ENCODE data around the gene NLE1.

The NLE1 gene

DNA sequence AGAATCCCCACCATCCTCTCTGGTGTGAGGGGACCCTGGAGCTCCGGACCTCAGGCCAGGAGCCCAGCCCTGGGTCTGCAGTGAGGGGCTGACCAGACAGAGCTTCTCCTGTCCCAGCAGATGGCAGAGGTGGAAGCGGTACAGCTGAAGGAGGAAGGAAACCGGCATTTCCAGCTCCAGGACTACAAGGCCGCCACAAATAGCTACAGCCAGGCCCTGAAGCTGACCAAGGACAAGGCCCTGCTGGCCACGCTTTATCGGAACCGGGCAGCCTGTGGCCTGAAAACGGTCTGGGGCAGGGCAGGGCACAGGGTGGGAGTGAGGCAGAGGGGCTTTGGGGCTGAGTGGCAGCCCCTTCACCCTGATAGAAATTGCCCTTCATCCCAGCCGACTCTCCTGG, 6.0 kb upstream of the NLE1 start:
- no peak overlapping the region for H2AFZ ChIP-seq (ENCODE audit: low read length, unreplicated experiment)
- H3K27ac ChIP-seq (ENCODE audit: low read depth, low read length), result no peak overlapping the region
- H3K27me3 ChIP-seq (ENCODE audit: insufficient read depth, low read length), result peaks cover 9% of the 10 kb centered on the region; the same call in 1 of the 2 replicates
- no peaks in the 10 kb centered on the region for H3K36me3 ChIP-seq (ENCODE audit: insufficient read depth, low read length)
- H3K4me3 ChIP-seq (ENCODE audit: low read depth, low read length), result no peak overlapping the region
- H3K79me2 ChIP-seq (ENCODE audit: control insufficient read depth, insufficient read depth, low read length, unreplicated experiment), result no peaks in the 10 kb centered on the region
- H3K4me1 ChIP-seq (ENCODE audit: control insufficient read depth, insufficient read depth, low read length, unreplicated experiment), result no peaks in the 10 kb centered on the region

DNA sequence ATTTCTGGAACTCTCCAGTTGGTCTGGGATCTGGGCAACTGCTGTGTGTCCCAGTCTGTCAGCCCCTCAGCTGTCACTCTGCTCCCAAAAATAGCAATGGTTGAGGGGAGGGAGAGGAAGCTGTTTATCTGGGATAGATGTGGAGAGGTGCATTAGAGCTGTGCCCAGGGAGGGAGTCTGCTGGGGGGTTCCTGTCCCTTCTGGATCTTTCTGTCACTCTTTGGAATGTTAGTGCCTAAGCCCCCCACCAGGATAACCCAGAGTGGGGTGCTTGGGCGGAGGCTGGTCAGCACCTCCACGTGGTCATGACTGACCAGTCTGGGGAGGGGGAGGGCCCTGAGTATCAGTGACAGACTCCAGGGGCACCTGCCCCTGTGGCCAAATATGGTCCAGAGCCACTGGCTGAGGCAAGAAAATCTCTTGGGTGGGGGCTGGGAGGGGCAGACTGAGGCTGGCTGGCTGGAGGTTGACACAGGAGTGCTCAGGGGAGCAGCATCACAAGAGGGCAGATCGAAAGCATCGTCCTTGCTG, 5.3 kb upstream of the NLE1 start, which contains the start of gene UNC45B:
TSS of gene UNC45B (plus strand) at position 443 of the 531 bp plus-strand sequence. CDS start 447 bp downstream, outside the sequence.
- no peak within 1 kb of the TSS for H2AFZ ChIP-seq (ENCODE audit: low read length, unreplicated experiment)
- H3K4me1 ChIP-seq (ENCODE audit: control insufficient read depth, insufficient read depth, low read length, unreplicated experiment), result no peaks in the 10 kb centered on the region
- no peak within 1 kb of the TSS for H3K4me3 ChIP-seq (ENCODE audit: low read depth, low read length)
- peaks cover 9% of the 10 kb centered on the region; the same call in 1 of the 2 replicates for H3K27me3 ChIP-seq (ENCODE audit: insufficient read depth, low read length)
- H3K27ac ChIP-seq (ENCODE audit: low read depth, low read length), result no peak within 1 kb of the TSS
- no peaks in the 10 kb centered on the region for H3K79me2 ChIP-seq (ENCODE audit: control insufficient read depth, insufficient read depth, low read length, unreplicated experiment)
- H3K36me3 ChIP-seq (ENCODE audit: insufficient read depth, low read length), result no peaks in the 10 kb centered on the region

DNA sequence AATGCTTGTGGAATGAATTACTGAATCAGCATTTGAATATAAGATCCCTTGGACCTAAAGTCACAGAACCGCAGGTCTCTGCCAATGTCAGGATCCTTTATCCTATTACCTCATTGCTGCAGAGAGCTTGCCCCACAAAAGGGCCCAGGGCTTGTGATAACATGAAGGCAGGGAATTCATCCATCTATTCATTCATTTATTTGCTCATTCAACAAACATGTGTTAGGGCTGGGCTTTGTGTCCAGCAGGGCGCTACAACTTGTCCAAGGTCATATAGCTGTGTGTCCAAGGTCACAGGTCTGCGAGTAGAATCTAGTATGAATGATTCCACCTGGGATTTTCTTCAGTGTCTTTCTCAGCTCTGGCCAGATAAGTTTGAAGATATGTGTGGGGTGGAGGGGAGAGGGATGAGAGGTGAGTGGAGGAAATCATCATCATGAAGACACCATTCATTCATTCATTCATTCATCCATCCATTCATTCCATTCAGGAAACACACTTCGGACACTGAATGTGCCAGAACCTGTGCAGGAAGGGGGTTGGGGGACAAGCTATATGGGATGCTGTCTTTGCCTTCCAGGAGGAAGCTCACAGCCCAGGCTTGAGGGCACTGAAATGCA, 4.2 kb upstream of the NLE1 start:
- Histone ChIP-seq H3K4me1 (ENCODE audit: control insufficient read depth, insufficient read depth, low read length, unreplicated experiment) (no peaks in the 10 kb centered on the region), H3K27ac (ENCODE audit: low read depth, low read length) (no peak overlapping the region), H3K36me3 (ENCODE audit: insufficient read depth, low read length) (no peaks in the 10 kb centered on the region), H3K79me2 (ENCODE audit: control insufficient read depth, insufficient read depth, low read length, unreplicated experiment) (peaks cover 5% of the 10 kb centered on the region), H2AFZ (ENCODE audit: low read length, unreplicated experiment) (no peak overlapping the region), H3K4me3 (ENCODE audit: low read depth, low read length) (no peak overlapping the region), H3K27me3 (ENCODE audit: insufficient read depth, low read length) (peaks cover 9% of the 10 kb centered on the region; the same call in 1 of the 2 replicates)

DNA sequence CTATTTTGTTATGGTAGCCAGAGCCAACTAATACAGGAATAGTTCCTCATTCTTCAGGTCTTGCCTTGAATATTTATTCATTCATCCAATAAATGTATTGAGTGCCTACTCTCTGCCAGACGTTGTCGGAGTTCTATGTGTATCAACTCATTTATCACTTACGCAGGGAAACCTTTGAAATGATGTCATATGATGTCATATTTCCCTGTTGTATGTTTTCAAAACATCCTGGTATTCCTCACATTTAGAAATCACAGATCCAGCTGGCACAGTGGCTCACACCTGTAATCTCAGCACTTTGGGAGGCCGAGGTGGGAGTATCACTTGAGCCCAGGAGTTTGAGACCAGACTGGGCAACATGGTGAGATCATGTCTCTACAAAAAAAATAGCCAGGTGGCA, 2.7 kb upstream of the NLE1 start:
- peaks cover 13% of the 10 kb centered on the region for H3K79me2 ChIP-seq (ENCODE audit: control insufficient read depth, insufficient read depth, low read length, unreplicated experiment)
- H3K27ac ChIP-seq (ENCODE audit: low read depth, low read length), result no peak overlapping the region
- H3K27me3 ChIP-seq (ENCODE audit: insufficient read depth, low read length), result peaks cover 9% of the 10 kb centered on the region; the same call in 1 of the 2 replicates
- no peak overlapping the region for H3K4me3 ChIP-seq (ENCODE audit: low read depth, low read length)
- H3K36me3 ChIP-seq (ENCODE audit: insufficient read depth, low read length), result no peaks in the 10 kb centered on the region
- H2AFZ ChIP-seq (ENCODE audit: low read length, unreplicated experiment), result no peak overlapping the region
- H3K4me1 ChIP-seq (ENCODE audit: control insufficient read depth, insufficient read depth, low read length, unreplicated experiment), result no peaks in the 10 kb centered on the region

DNA sequence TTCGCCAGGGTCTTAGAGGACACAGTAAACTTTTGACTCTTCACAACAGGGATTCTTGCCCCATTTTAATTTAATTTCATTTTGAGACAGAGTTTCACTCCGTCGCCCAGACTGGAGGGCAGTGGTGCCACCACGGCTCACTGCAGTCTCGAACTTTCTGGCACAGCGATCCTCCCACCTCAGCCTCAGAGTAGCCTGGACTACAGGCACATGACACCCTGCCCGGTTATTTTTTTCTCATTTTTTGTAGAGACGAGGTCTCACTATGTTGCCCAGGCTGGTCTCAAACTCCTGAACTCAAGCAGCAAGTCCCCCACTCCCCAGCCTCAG, 329 bp upstream of the NLE1 start:
- Histone ChIP-seq H2AFZ (ENCODE audit: low read length, unreplicated experiment) (no peak overlapping the region), H3K4me3 (ENCODE audit: low read depth, low read length) (peak overlapping the region; percentile 88; the same call in 1 of the 2 replicates)

DNA sequence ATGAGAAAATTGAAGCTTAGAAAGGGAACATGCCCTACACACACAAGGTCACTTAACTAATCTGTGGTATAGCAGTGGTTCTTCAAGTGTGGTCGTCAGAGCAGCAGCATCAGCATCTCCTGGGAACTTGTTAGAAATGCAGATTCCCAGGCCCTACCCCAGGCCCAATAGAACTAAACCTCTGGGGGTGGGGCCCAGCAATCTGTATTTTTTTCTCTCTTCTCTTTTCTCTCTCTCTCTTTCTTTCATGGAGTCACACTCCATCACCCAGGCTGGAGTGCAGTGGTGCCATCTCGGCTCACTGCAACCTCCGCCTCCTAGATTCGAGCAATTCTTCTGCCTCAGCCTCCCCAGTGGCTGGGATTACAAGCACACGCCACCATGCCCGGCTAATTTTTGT, 3.9 kb downstream of the NLE1 start:
- peaks cover 12% of the 10 kb centered on the region; the same call in 1 of the 2 replicates for H3K36me3 ChIP-seq (ENCODE audit: insufficient read depth, low read length)
- H3K79me2 ChIP-seq (ENCODE audit: control insufficient read depth, insufficient read depth, low read length, unreplicated experiment), result peaks cover 21% of the 10 kb centered on the region
- no peak overlapping the region for H3K4me3 ChIP-seq (ENCODE audit: low read depth, low read length)
- H3K27me3 ChIP-seq (ENCODE audit: insufficient read depth, low read length), result no peaks in the 10 kb centered on the region
- H3K4me1 ChIP-seq (ENCODE audit: control insufficient read depth, insufficient read depth, low read length, unreplicated experiment), result no peaks in the 10 kb centered on the region
- no peak overlapping the region for H3K27ac ChIP-seq (ENCODE audit: low read depth, low read length)
- no peak overlapping the region for H2AFZ ChIP-seq (ENCODE audit: low read length, unreplicated experiment)

More for the DNA sequence above, 329 bp upstream of the NLE1 start:
- H3K79me2 ChIP-seq (ENCODE audit: control insufficient read depth, insufficient read depth, low read length, unreplicated experiment), result peaks cover 21% of the 10 kb centered on the region
- H3K36me3 ChIP-seq (ENCODE audit: insufficient read depth, low read length), result no peaks in the 10 kb centered on the region
- no peak overlapping the region for H3K27ac ChIP-seq (ENCODE audit: low read depth, low read length)
- no peaks in the 10 kb centered on the region for H3K4me1 ChIP-seq (ENCODE audit: control insufficient read depth, insufficient read depth, low read length, unreplicated experiment)
- H3K27me3 ChIP-seq (ENCODE audit: insufficient read depth, low read length), result peaks cover 9% of the 10 kb centered on the region; the same call in 1 of the 2 replicates

DNA sequence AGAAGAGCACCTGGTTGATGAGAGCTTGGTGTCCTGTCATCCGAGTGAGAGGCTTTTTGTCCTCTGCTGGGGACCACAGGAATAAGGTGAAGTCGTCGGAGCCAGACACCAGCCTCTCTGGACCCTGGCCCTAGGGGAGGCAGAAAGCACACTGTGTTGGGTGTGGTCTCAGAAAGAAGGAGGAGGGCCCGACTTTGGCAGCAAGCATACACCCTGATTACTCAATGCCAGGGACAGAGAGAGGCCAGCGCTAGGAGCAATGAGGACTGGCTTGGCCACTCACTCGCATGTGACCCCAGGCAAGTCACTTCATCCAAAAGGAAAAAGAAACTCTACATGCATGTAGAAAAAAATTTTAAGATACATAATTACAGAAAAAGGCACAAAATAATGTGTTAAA, 6.8 kb downstream of the NLE1 start:
- Histone ChIP-seq H2AFZ (ENCODE audit: low read length, unreplicated experiment) (no peak overlapping the region), H3K4me1 (ENCODE audit: control insufficient read depth, insufficient read depth, low read length, unreplicated experiment) (no peaks in the 10 kb centered on the region), H3K27me3 (ENCODE audit: insufficient read depth, low read length) (no peaks in the 10 kb centered on the region), H3K36me3 (ENCODE audit: insufficient read depth, low read length) (peaks cover 17% of the 10 kb centered on the region; the same call in 1 of the 2 replicates), H3K79me2 (ENCODE audit: control insufficient read depth, insufficient read depth, low read length, unreplicated experiment) (peaks cover 9% of the 10 kb centered on the region), H3K4me3 (ENCODE audit: low read depth, low read length) (no peak overlapping the region), H3K27ac (ENCODE audit: low read depth, low read length) (no peak overlapping the region)

DNA sequence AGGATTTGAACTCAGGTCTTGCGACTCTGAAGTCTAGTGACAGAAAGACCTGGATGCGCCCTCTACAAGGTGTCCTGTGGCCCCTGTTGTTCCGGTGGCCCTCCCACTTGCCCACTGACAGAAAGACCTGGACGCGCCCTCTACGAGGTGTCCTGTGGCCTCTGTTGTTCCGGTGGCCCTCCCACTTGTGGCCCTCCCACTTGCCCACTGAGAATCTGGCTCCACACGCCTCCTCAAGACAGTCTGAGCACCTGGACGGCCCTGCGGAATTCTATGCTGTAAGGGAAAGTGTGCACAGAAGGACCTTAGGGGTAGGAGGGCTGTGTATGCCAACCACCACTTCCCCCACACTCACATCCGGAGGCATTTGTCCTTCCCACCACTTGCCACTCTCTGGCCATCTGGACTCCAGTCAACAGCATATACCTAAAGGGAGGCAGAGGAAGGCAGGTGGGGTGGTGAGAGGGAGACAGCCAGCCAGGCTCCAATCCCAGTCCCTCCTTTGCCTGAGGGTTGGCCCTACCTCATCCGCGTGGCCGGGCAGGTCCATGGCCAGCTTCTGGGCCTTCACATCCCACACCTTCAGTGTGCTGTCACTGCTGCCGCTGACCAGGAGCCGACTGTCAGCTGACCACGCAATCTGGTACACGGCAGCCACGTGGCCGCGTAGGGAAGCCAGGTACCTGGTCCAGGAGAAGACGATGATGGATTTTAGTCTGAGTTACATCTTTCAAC, 9.1 kb downstream of the NLE1 start:
- Histone ChIP-seq H3K36me3 (ENCODE audit: insufficient read depth, low read length) (peaks cover 17% of the 10 kb centered on the region; the same call in 1 of the 2 replicates), H3K27me3 (ENCODE audit: insufficient read depth, low read length) (no peaks in the 10 kb centered on the region), H3K27ac (ENCODE audit: low read depth, low read length) (no peak overlapping the region), H2AFZ (ENCODE audit: low read length, unreplicated experiment) (no peak overlapping the region), H3K4me3 (ENCODE audit: low read depth, low read length) (no peak overlapping the region), H3K79me2 (ENCODE audit: control insufficient read depth, insufficient read depth, low read length, unreplicated experiment) (no peaks in the 10 kb centered on the region), H3K4me1 (ENCODE audit: control insufficient read depth, insufficient read depth, low read length, unreplicated experiment) (peaks cover 14% of the 10 kb centered on the region)

DNA sequence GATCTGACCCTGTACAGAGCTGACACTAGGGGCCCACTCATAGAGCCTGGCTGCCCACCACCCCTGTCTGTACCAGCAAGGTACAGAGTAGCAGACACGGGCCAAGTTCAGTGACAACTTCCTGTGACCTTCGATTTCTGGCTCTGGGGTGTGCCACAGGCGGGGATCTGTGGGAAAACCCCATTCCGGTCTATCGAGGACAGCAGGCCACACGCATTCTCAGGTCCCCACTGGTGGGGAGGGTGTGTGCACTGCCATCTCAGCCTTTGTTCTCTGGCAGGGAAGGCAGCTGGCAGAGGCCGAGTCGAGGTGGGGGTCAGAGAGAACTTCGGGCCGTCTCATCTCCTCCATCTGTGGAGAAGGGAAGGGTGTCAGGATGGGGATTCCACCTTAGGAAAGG, 10.0 kb downstream of the NLE1 start:
- H3K27me3 ChIP-seq (ENCODE audit: insufficient read depth, low read length), result no peaks in the 10 kb centered on the region
- no peak overlapping the region for H3K27ac ChIP-seq (ENCODE audit: low read depth, low read length)
- H3K4me1 ChIP-seq (ENCODE audit: control insufficient read depth, insufficient read depth, low read length, unreplicated experiment), result peaks cover 14% of the 10 kb centered on the region
- no peak overlapping the region for H3K4me3 ChIP-seq (ENCODE audit: low read depth, low read length)
- H3K36me3 ChIP-seq (ENCODE audit: insufficient read depth, low read length), result peaks cover 15% of the 10 kb centered on the region; the same call in 1 of the 2 replicates
- no peak overlapping the region for H2AFZ ChIP-seq (ENCODE audit: low read length, unreplicated experiment)
- H3K79me2 ChIP-seq (ENCODE audit: control insufficient read depth, insufficient read depth, low read length, unreplicated experiment), result no peaks in the 10 kb centered on the region

DNA sequence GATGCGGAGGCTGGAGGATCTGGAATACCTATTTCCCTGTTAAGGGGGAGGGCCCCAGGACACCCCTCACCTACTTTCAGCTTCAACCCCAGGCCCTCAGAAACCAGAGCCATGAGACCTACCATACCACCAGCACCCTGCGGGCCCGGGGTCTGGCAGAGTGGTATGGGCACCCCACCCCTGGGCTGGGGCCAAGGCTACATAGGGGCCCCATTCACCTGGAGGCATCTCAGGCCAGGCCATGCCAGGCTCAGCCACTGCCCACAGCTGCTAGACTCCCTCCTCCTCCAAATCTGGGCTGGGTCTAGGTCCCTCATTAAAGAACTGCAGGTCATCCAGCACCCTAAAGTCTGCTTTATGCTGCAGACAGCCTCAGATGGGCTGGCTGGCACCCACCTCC, 11.7 kb downstream of the NLE1 start:
- peaks cover 14% of the 10 kb centered on the region for H3K4me1 ChIP-seq (ENCODE audit: control insufficient read depth, insufficient read depth, low read length, unreplicated experiment)
- H3K27ac ChIP-seq (ENCODE audit: low read depth, low read length), result no peak overlapping the region
- H3K4me3 ChIP-seq (ENCODE audit: low read depth, low read length), result no peak overlapping the region
- no peaks in the 10 kb centered on the region for H3K79me2 ChIP-seq (ENCODE audit: control insufficient read depth, insufficient read depth, low read length, unreplicated experiment)
- H2AFZ ChIP-seq (ENCODE audit: low read length, unreplicated experiment), result no peak overlapping the region
- no peaks in the 10 kb centered on the region for H3K27me3 ChIP-seq (ENCODE audit: insufficient read depth, low read length)
- H3K36me3 ChIP-seq (ENCODE audit: insufficient read depth, low read length), result peaks cover 5% of the 10 kb centered on the region; the same call in 1 of the 2 replicates
